ENCODE results near the gene ABI1.

ABI1 gene

GRCh38 chr10:26879744-26880143 lies 19.0 kb upstream of the ABI1 start:
- CTCF ChIA-PET: interaction anchor here (0.7 to 4.5 kb wide), 4 partner anchors 18 to 194 kb away, joined by 3 to 99 read pairs (median 4); no protein-coding TSS in a partner anchor
- Histone ChIP-seq H3K36me3 (ENCODE audit: control insufficient read depth in 2 of 2, insufficient read depth in 1 of 2, low read length in 2 of 2) (no peaks in the 10 kb centered on the region), H3K9me3 (ENCODE audit: control insufficient read depth, insufficient read depth, low read depth, low read length) (no peaks in the 10 kb centered on the region), H3K4me1 (ENCODE audit: control insufficient read depth, insufficient read depth, low read length) (0 out of 2 replicates have a peak, but pooled peaks cover 2% of the 10 kb centered on the region), H3K27ac (ENCODE audit: extremely low read depth, low read depth, low read length) (no peak overlapping the region), H3K4me3 (ENCODE audit: low read depth, low read length) (no peak overlapping the region)
- POLR2A ChIA-PET: no interaction called here
- TF ChIP-seq HOXA7 (CRISPR knock-in tag; IDR thresholded peaks at IDR 0.05; ENCODE audit: borderline replicate concordance) (no peak), ZEB2 (tag by site-specific recombination; IDR thresholded peaks at IDR 0.05) (no peak), SP3 (tag by site-specific recombination; IDR thresholded peaks at IDR 0.05) (no peak), SCRT1 (tag by site-specific recombination; IDR thresholded peaks at IDR 0.05; ENCODE audit: borderline replicate concordance) (no peak), ZNF184 (tag by site-specific recombination; IDR thresholded peaks at IDR 0.05) (no peak), MEIS1 (CRISPR knock-in tag; IDR thresholded peaks at IDR 0.05; ENCODE audit: borderline replicate concordance) (no peak), ZFP41 (tag by site-specific recombination; IDR thresholded peaks at IDR 0.05; ENCODE audit: borderline replicate concordance) (no peak), ZNF335 (tag by site-specific recombination; conservative IDR thresholded peaks at IDR 0.05) (peak; percentile 56)
- TF ChIP-seq, protein P1, sequence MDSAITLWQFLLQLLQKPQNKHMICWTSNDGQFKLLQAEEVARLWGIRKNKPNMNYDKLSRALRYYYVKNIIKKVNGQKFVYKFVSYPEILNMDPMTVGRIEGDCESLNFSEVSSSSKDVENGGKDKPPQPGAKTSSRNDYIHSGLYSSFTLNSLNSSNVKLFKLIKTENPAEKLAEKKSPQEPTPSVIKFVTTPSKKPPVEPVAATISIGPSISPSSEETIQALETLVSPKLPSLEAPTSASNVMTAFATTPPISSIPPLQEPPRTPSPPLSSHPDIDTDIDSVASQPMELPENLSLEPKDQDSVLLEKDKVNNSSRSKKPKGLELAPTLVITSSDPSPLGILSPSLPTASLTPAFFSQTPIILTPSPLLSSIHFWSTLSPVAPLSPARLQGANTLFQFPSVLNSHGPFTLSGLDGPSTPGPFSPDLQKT (IDR thresholded peaks at IDR 0.05; ENCODE audit: borderline replicate concordance, low read depth, low read length): no peak

DNA sequence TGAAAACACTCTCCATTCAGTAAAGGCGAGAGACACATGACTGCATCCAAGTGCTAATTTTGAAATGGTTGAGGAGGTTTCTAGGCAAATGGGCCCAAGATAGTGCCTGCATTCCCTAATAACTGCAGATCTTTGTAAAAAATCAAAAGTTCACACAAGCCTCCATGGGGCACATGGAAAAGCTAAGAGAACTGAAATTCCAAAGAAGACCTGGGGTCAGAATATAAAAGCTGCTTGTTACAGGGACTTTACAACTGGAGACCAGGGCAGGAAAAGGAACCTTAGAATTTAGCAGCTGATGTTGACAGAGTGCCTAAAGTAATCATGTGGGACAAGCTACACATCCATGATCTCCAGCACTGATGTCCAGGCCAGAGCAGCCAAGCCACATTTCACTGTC lies 10.0 kb upstream of the ABI1 start:
- Histone ChIP-seq H3K4me3 (ENCODE audit: low read depth, low read length) (no peak overlapping the region), H3K36me3 (ENCODE audit: control insufficient read depth in 2 of 2, insufficient read depth in 1 of 2, low read length in 2 of 2) (no peaks in the 10 kb centered on the region), H3K9me3 (ENCODE audit: control insufficient read depth, insufficient read depth, low read depth, low read length) (no peaks in the 10 kb centered on the region), H3K27ac (ENCODE audit: extremely low read depth, low read depth, low read length) (no peak overlapping the region), H3K4me1 (ENCODE audit: control insufficient read depth, insufficient read depth, low read length) (no peaks in the 10 kb centered on the region)
- ChIA-PET POLR2A (no interaction called here), CTCF (interaction anchor here (0.6 to 1.2 kb wide), 5 partner anchors 9 to 694 kb away, joined by 3 to 7 read pairs (median 4); partner anchors contain the start of gene YME1L1)
- no peak for TF ChIP-seq KLF10 (tag by site-specific recombination; IDR thresholded peaks at IDR 0.05)
- TF ChIP-seq ZNF48 (tag by site-specific recombination; IDR thresholded peaks at IDR 0.05): no peak
- TF ChIP-seq ZNF391 (tag by site-specific recombination; IDR thresholded peaks at IDR 0.05; ENCODE audit: borderline replicate concordance, low read depth): no peak
- TF ChIP-seq ZBTB26 (tag by site-specific recombination; optimal IDR thresholded peaks at IDR 0.05): no peak
- no peak for TF ChIP-seq RBAK (tag by site-specific recombination; IDR thresholded peaks at IDR 0.05)
- TF ChIP-seq ZNF768 (tag by site-specific recombination; IDR thresholded peaks at IDR 0.05): no peak
- TF ChIP-seq ZNF571 (tag by site-specific recombination; IDR thresholded peaks at IDR 0.05): no peak
- TF ChIP-seq ZBTB48 (tag by site-specific recombination; IDR thresholded peaks at IDR 0.05): no peak
- no peak for TF ChIP-seq ZNF473 (tag by site-specific recombination; IDR thresholded peaks at IDR 0.05)
- TF ChIP-seq ZNF10 (tag by site-specific recombination; IDR thresholded peaks at IDR 0.05): no peak
- no peak for TF ChIP-seq ZNF274 (IDR thresholded peaks at IDR 0.05; ENCODE audit: low read length)
- no peak for TF ChIP-seq ZNF274 (tag by site-specific recombination; IDR thresholded peaks at IDR 0.05; ENCODE audit: borderline replicate concordance)
- no peak for TF ChIP-seq SALL2 (tag by site-specific recombination; IDR thresholded peaks at IDR 0.05; ENCODE audit: borderline replicate concordance)
- no peak for TF ChIP-seq ZNF354C (tag by site-specific recombination; IDR thresholded peaks at IDR 0.05; ENCODE audit: borderline replicate concordance, low read depth)
- TF ChIP-seq ZNF658 (tag by site-specific recombination; IDR thresholded peaks at IDR 0.05): no peak
- no peak for TF ChIP-seq ZNF184 (tag by site-specific recombination; IDR thresholded peaks at IDR 0.05)

Data from HEK293 (cell line).